HG02970 (cell line): Measurements from ENCODE around the gene ATP1A3.
"Not testable (repeated sequence)": the region's sequence is repeated elsewhere in the genome, so short reads cannot be mapped to it uniquely, and the experiment has no call there.

Experiments used
- ATAC-seq: cut with Tn5 transposase; IDR thresholded peaks from one replicate; pipeline ENCODE4 v1.9.1; 2021; ENCODE audit warnings: mild to moderate bottlenecking, moderate library complexity, moderate number of reproducible peaks; ENCODE audit not compliant: unreplicated experiment, low FRiP score

Gene ATP1A3

DNA sequence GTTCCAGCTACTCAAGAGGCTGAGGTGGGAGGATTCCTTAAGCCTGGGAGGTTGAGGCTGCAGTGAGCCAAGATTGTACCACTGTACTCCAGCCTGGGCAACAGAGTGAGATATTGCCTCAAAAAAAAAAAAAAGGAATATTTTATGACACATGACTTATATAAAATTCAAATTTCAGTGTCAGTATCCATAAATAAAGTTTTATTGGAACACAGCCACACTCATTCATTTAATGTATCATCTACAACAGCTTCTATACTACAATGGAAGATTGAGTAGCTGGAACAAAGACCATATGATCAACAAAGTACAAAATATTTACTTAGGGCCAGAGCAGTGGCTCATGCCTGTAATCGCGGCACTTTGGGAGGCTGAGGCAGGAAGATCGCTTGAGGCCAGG lies 18.7 kb upstream of the ATP1A3 start:
- ATAC-seq = not testable (repeated sequence)

DNA sequence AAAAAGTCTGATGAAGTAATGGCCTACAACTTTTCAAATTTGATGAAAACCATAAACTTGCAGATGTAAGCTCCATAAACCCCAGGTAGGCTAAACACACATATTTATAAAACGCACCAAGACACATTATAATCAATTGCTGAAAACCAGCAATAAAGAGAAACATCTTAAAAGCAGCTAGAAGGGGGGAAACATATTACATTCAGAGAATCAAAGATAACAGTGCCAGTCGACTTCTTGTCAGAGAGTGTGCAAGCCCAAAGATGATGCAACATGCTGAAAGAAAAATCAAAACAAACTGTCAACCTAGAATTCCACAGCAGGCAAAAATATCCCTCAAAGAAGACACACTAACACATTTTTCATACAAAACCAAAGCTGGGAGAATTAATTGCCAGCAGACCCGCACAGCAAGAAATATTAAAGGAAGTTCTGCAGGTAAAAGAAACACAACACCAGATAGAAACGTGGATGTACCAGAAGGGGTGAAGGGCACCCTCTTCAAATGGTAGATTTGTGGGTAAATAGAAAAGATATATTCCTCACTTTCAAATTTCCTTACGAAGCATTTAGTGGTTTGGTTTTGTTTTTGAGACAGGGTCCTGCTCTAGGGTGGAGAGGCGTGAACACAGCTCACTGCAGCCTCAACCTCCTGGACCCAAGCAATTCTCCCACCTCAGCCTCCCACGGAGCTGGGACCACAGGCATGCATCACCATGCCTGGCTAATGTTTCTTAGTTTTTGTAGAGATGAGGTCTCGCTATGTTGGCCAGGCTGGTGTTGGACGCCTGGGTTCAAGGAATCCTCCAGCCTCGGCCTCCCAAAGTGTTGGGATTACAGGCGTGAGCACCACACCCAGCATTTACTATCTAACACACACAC lies 16.5 kb upstream of the ATP1A3 start:
- ATAC-seq = no peak

DNA sequence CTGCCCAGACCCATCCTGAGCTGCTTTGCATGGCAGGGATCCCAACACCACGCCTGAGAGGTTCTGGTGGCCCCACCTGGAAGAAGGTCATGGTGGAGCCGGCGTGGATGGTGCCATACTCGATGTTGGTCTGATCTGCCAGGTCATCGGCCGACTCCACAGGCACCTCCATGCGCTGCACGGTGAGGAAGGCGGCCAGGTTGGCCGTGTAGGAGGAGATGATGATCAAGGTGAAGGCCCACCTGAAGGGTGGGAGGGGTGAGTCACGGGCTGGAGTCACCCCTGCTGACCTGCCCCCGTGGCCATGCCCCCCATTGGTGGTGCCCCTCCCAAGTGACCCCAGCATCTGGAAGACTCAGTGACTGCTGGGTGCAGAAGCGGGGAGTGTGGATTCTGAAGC lies 12.5 kb upstream of the ATP1A3 start:
- ATAC-seq = no peak

DNA sequence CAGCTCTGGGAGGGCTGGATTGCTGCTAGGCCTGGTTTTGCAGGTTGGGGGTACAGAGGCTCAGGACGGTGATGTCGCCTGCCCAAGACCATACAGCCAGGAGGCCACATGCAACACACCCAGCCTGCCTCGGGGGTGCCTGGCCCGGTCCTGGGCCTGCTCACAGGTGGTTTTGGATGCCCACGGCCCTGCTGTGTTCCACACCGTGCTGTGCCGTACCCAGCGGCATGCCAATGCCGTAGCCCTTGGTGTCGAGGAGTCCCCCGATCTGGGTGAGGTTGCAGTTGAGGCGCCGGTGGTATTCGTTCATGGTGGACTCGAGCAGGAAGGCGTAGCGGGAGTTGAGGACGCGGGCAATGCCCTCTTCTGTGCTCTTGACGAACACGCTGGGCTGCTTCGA lies 11.5 kb upstream of the ATP1A3 start:
- ATAC-seq = no peak

DNA sequence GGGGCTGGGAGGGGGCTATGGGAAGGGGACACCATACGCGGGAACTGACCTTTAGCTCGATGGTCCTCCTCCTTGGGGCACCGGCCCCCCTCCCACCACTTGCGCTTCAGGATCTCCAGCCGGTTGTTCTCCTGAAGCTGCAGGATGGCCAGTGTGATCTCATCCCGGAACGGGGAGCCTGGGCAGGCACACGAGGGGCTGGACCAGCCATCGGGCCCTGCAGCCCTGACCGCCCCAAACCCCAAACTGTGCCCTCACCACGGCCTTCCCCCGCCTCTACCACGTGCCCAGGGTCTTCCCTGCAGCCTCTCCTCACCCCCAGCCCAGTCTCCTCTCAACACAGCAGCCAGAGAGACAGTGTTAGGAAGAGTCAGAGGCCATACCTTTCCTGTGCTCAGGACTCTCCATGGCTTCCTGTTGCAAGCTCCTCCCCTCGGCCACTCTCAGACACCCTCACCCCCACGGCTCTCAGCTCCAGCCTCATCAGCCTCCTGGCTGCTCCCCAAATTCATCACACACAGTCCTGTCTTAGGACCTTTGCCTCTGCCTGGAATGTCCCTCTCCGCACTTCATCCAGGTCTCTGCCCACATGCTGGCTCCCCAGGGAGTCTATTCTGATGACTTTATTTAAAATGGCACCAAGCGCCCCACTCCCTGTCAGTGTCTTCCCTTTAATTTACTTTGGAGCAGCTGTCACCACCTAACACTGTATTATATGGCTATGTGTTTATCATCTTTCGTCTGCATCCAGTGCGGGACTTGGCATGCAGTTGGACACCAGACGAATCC lies 9.7 kb upstream of the ATP1A3 start:
- no peak for ATAC-seq

DNA sequence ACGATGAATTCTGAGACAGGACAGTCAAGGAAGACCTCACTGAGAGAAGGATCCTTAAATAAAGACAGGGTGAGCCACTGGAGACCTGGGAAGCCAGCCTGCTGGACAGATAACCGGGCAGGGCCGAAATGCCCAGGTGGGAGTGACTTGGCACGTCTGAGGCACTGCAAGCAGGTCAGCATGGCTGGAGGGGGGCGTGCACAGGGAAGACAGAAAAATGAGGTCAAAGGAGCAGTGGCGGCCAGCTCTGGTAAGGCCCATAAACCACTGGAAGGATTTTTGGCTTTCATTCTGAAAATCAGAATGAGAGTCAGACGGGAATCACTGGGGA lies 5.8 kb upstream of the ATP1A3 start:
- no peak for ATAC-seq

DNA sequence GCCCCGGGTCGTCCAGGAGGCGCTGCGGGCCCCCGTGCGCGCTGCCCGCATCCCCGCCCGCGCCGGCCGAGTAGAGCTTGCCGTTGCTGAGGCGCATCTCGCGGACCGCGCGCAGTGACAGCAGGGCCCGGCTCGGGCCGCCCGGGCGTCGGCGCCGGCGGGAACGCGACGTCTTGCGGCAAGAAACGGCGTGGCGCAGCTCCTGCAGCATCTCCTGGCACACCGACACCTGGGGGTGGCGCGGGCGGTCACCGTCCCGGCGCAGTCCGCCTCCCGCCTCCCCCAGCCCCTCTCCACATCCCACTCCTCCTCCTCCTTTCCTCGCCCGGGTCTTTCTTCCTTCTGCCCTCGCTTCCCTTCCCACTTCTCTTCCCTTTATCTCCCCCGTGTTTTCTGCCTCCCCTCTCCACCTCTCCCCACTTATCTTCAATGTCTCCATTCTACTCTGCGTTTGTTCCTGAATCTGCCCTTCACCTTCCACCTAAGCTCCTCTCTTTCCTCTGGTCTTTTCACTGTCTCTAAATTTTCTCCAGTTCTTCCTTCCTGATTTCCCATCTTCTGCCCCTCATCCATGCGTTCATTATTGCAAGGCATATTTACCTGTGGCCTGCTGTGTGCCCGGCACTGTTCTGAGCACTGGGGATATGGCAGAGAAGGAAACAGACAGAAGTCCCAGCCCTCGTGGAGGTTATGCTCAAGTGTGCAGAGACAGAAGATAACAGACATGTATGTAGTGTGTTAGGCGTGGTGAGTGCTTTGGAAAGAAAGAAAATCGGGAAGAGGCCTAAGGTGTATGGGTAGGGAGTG lies 5.2 kb upstream of the ATP1A3 start:
- no peak for ATAC-seq

DNA sequence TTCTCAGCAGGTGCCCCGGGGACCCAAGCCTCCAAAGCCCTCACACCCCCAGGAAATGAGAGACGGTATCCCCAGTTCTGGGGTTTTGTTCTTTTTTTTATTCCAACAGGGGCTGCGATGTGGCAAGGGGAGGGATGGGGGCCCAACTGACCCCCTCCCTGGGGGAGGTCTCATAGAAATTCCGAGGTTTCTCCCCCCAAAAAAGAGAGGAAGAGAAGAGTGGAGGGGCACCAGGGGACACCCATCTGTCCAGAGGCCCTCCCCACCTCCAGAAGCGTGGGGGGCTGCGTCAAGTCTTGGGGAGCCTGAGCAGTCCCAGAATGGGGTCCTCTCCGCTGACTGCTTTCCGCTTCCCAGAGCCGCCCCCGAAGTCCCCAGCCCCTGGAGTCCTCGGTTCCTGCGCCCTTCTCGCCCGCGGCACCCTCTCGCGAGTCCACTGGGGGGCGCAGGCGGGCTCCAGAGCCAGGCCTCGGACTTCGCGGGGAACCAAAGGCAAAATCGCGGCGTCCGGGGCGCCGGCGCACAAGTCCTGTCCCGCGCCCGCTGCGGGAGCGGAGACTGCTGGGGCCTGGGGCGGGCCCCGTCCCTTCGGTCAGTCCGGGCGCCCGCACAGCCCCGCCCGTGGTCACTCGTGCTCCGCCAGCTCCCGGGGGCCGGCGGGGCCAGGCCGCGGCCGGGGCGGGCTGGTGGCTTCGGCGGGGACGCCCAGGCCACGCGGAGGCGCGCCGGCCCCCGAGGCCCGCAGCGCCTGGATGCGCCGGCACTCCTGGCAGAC lies 4.4 kb upstream of the ATP1A3 start:
- ATAC-seq = no peak

DNA sequence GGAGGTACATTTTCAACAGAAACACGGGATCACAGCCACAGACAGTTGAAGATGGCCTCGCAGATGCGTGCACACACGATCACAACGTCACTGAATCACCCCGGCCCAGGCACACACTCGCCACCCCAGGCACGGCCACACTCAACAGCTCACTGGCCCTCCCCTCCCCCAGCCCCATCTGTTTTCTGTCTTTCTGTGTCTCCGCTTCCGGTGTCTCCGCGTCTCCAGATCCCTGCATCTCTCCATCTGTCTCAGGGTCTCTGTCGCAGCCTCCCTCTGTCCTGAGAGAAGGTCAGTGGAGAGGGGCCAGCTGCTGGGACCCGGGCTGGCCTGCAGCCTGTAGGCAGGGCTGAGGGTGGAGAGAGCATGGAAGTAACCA lies 3.8 kb upstream of the ATP1A3 start:
- no peak for ATAC-seq

DNA sequence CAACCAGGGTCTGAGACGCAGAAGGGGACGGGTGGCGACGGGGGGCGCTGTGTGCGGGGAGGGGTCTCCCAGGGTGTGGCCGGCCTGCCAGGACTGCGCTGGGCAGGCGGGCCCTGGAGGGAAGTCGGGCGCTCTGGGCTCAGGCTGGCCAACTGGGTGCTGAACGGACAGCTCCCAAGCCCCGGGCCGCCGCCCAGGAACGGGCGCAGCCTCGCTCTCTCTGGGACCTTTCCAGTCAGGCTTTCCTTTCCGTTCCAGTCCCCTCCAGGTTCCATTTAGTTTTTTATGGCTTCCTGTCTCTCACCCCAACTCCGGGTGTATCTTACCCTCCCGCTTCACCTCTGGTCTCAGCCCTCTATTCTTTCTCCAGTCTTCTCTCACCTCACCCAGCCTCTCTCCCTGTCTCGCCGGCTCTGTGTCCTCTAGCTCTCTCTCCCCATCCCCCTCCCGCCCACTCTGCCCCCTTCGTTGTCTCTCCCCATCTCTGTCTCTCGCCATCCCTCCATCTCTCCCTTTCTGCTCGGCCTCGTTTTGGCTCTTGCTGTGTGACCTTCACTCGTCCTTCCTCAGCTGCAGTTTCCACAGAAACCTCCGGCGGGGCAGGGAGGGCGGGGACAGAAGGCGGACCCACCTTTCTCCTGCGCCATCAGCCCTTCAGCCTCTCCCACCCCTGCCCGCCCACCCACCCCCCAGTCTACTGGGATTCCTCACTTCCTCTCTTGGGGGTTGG lies 3.3 kb upstream of the ATP1A3 start:
- ATAC-seq = no peak

DNA sequence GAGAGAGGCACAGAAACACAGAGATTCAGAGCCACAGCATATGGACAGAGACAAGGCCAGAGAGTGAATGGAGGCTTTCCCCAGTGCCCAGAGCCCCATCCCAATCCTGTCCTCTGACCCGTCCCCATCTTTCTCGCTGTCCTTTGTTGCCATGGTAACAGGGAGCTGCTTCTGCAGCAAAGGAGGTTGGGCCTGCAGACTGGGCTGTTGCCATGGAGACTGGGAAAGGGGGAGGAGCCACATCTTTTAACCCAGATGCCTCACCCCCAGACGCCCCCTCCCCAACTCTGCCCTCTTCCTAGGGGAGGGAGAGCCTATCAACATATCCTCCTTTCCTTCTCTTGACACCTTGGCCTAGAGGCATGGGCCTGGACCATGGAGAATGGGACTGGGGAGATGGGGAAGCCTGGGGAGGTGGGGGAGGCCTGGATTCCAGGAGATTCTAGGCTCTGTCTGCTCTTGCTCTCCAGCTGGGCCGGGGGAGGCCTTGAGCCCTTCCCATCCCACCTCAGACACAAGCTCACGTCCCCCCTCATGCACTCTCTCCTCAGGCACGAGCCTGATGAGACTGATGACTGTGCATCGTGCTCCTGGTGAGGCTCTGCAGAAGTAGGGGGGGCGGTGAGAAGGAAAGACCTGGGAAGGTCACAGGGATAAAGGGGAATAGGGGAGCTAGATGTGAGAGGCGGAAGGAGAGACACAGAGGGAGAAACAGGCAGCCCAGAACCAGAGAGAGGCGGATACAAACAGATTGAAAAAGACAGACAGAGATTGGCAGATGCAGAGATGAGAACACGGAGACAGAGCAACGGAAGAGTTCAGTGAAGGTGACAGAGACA lies 2.1 kb upstream of the ATP1A3 start:
- no peak for ATAC-seq

DNA sequence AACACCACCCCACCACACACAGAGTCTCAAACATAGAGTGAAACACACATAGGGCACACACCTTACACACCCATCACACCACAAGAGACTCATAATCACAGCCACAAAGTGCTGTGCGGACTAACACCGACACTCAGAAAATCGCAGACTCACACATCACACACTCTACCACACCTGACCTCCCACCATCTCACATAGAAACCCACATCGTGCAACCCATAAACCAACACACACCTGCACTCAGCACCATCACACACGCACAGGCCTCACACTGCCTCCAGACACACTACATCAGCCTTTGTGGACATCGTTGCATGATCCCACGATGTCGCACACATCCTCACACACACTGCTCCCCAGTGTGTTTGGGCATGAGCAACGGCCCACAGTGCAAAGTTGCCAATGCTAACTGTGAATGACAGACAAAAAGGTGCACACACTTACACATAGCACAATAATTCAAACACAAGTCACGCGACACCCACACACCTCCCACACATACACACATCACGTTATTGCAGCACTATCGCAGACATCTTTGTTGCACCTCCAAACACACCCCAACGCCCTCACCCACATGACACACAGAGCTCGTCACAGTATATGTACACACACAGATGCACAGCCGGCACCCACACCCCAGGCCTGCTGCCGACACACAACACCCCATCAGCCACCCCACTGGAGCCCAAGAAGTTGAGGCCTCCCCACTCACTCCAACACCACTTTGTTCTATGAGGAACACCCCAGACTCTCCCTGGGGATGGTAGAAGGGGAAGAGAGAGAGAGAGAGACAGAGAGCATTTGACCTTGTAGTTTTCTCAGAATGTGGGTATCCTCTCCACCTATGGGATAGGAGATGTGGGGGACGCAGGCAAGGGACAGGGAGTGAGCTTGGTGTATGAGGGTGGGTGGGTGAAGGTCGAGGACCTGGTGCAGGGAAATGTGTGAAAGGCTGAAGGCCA lies 1.2 kb upstream of the ATP1A3 start:
- no peak for ATAC-seq

DNA sequence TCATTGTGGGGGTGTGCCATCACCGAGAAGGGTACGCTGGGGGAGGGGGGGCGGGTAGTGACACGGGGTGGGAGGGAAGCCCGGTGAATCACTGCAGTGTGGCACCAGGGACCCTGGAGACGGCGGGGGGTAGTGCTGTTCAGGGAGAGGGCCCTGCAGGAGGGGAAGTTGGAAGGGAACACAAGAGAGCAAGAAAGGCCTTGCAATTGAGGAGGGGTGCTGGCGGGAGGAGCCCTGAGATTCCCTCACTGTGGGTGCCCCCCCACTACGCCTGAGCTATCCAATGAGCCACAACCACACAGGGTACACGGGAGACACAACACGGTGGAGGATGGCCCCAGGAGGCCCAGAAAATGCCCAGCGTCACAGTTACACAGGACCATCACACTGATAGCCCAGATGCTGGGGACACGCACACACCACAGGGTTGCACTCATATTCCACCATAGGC lies 516 bp upstream of the ATP1A3 start:
- no peak for ATAC-seq

DNA sequence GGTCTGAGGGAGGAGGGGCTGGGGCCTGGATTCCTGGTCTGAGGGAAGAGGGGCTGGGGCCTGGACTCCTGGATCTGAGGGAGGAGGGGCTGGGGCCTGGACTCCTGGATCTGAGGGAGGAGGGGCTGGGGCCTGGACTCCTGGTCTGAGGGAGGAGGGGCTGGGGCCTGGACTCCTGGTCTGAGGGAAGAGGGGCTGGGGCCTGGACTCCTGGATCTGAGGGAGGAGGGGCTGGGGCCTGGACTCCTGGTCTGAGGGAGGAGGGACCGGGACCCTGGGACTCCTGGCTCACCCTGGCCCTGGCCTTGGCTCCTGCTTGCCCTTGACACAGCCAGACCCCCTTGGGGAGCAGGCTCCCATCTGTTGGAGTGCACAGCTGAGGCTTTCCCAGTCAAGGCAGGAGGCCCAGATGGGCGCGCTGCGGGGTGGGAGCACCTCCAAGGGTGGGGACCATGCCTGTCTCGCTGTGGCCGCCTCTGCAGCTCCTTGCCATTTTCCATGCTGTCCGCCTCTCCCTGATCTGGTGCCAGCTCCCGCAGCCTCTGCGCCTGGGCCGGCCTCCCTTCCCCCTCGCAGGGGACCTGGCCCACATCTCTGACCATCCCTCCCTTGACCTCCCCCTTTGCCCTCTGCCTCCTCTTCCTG lies 2.0 kb downstream of the ATP1A3 start:
- not testable (repeated sequence) for ATAC-seq

DNA sequence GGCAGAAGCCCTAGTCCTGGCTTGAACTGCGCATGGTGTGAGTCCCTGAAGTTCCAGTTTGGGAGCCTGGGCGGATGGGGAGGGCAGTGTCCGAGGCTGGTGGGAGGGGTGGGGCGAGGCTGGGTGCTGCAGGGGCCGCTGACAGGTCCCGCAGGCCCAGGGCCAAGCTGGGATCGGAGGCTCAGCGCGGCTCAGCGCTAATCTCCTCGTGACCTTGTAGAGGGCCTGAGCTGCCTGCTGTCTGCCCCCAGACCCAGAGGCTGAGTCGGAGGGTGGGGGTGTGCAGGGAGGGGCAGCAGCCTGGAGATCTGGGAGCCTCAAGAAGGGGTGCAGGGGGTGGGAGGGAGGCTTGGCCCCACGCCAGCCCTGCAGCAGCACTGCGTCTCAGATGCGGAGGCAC lies 3.0 kb downstream of the ATP1A3 start:
- no peak for ATAC-seq

DNA sequence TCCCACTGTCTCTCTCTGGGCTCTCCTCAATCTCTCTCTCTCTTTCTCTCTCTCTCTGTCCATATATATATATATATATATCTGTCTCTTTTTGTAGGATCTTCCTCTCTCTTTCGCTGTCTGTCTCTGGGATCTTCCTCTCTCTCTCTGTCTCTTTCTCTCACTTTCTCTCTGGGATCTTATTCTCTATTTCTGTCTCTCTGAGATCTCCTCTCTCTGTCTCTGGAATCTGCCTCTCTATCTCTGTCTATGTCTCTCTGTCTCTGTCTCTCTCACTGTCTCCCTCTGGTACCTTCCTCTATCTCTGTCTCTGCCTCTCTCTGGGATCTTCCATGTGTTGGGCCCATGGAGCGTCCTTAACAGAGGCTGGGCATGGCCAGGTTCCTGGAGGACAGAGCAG lies 3.4 kb downstream of the ATP1A3 start:
- no peak for ATAC-seq

DNA sequence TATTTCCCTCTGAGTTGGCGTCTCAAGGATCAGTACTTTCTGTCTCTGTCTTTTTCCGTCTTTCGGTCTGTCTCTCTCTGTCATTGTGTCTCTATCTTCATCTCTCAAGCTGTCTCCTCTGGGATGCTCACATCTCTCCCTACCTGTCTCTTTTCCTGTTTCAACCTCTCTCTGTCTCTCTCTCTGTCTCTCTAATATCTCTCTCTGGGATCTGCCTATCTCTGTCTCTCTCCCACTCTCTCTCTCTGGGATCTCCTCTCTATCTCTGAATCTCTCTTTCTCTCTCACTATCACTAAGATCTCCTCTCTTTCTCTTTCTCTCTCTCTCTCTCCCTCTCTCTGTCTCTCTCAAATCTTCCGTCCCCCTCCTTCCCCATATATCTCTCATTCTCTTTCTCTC lies 4.0 kb downstream of the ATP1A3 start:
- ATAC-seq = no peak
